ENCODE data around the gene FHIP1A. TPM values are rescaled to one million over a fixed set of nuclear protein-coding genes. Genes with fewer than 3 reads are reported as not detected.

The FHIP1A gene
- 10 to 100 TPM; 13.5 to 36.1 (median 20.5) TPM for total RNA-seq

- TF ChIP-seq POLR2A (IDR thresholded peaks at IDR 0.05) (peak in 3 of 4 donors; percentile 46 to 73 (median 68)), POLR2AphosphoS5 (IDR thresholded peaks at IDR 0.05) (peak; percentile 13 to 66), EP300 (IDR thresholded peaks at IDR 0.05) (no peak), CTCF (IDR thresholded peaks at IDR 0.05) (peak in 2 of 6 experiments; percentile 41 to 43)
Measured at GRCh38 chr4:151408630-151409469, at the start of gene FHIP1A. Gene FHIP1A, plus strand, starts transcription at chr4:151409176. Its CDS starts 157,084 bp downstream, at chr4:151566260.

GRCh38 chr4:151359576-151359975, 49.4 kb upstream of the FHIP1A start:
- no peak for DNase-seq
- WGBS, 2 donors = 76 to 77% methylated on average over 4 of the region's 4 CpGs
- Histone ChIP-seq H3K9me3 (no peaks in the 10 kb centered on the region), H3K27ac (no peak overlapping the region), H3K36me3 (no peaks in the 10 kb centered on the region), H3K27me3 (no peaks in the 10 kb centered on the region), H3K4me1 (peaks cover 0 to 6% (median 0%) of the 10 kb centered on the region in 4 donors), H3K4me3 (no peak overlapping the region)
- no peak for TF ChIP-seq POLR2A (IDR thresholded peaks at IDR 0.05)
- TF ChIP-seq EP300 (IDR thresholded peaks at IDR 0.05) = no peak
- no peak for TF ChIP-seq POLR2AphosphoS5 (IDR thresholded peaks at IDR 0.05)
- no peak for TF ChIP-seq CTCF (IDR thresholded peaks at IDR 0.05)
- ATAC-seq (ENCODE audit: low FRiP score in 2 of 2) = no peak

More at GRCh38 chr4:151408630-151409469, at the start of gene FHIP1A:
- H3K4me3 ChIP-seq = peak within 1 kb of the TSS; percentile 40 to 62 (median 50)
- ATAC-seq (ENCODE audit: low FRiP score in 2 of 2) = peak; percentile 83 to 94
- peak; percentile 92 to 97 for DNase-seq
- H3K36me3 ChIP-seq = no peaks in the 10 kb centered on the region
- peaks cover 5 to 21% (median 17%) of the 10 kb centered on the region in 4 donors for H3K4me1 ChIP-seq
- no peaks in the 10 kb centered on the region for H3K9me3 ChIP-seq
- peak within 1 kb of the TSS; percentile 78 to 91 (median 84) for H3K27ac ChIP-seq
- 2% methylated on average over 10 to 62 of the region's 84 CpGs for WGBS, 2 donors
- no peaks in the 10 kb centered on the region for H3K27me3 ChIP-seq

- TF ChIP-seq EP300 (IDR thresholded peaks at IDR 0.05) (no peak), CTCF (IDR thresholded peaks at IDR 0.05) (no peak), POLR2AphosphoS5 (IDR thresholded peaks at IDR 0.05) (no peak), POLR2A (IDR thresholded peaks at IDR 0.05) (no peak)
- DNase-seq = no peak
- H3K9me3 ChIP-seq = no peaks in the 10 kb centered on the region
- H3K36me3 ChIP-seq = no peaks in the 10 kb centered on the region
- H3K4me3 ChIP-seq = no peak overlapping the region
- WGBS, 2 donors = 92 to 95% methylated on average over 2 of the region's 2 CpGs
- H3K27ac ChIP-seq = no peak overlapping the region
- H3K27me3 ChIP-seq = no peaks in the 10 kb centered on the region
- ATAC-seq (ENCODE audit: low FRiP score in 2 of 2) = no peak
- H3K4me1 ChIP-seq = peaks cover 0 to 6% (median 0%) of the 10 kb centered on the region in 4 donors
Measured at GRCh38 chr4:151361126-151361525, 47.9 kb upstream of the FHIP1A start.

GRCh38 chr4:151361966-151362365, 47.0 kb upstream of the FHIP1A start:
- 88 to 92% methylated on average over 13 of the region's 13 CpGs for WGBS, 2 donors
- H3K4me3 ChIP-seq = no peak overlapping the region
- TF ChIP-seq POLR2A (IDR thresholded peaks at IDR 0.05) (no peak), POLR2AphosphoS5 (IDR thresholded peaks at IDR 0.05) (no peak), EP300 (IDR thresholded peaks at IDR 0.05) (no peak), CTCF (IDR thresholded peaks at IDR 0.05) (no peak)
- peak in 1 of 2 donors; percentile 35 for DNase-seq
- no peak for ATAC-seq (ENCODE audit: low FRiP score in 2 of 2)
- H3K9me3 ChIP-seq = no peaks in the 10 kb centered on the region
- no peaks in the 10 kb centered on the region for H3K36me3 ChIP-seq
- peaks cover 0 to 6% (median 0%) of the 10 kb centered on the region in 4 donors for H3K4me1 ChIP-seq
- H3K27me3 ChIP-seq = no peaks in the 10 kb centered on the region
- H3K27ac ChIP-seq = no peak overlapping the region

Data from upper lobe of left lung (tissue), 6 donors.